HEK293 (cell line): ENCODE measurements around the gene PLS1.

Source experiments
- CTCF ChIA-PET: fragments of 350-600 bp; formaldehyde crosslinking; extraction: SDS; loops from one replicate; lab custom pipeline; 2021; ENCODE audit warnings: antibody characterized with exemption; lab: Yijun Ruan, JAX
- POLR2A ChIA-PET: fragments of 300-600 bp; formaldehyde crosslinking; extraction: SDS; loops from one replicate; lab custom pipeline; 2020; ENCODE audit warnings: antibody characterized with exemption, inconsistent platforms; lab: Yijun Ruan, JAX
- H3K27ac ChIP-seq: fragments of 200-500 bp; sonication (Bioruptor generic); 2 replicates; pipeline ENCODE4 v1.5.1; 2014; ENCODE audit warnings: low read depth, low read length, control low read depth, inconsistent platforms; ENCODE audit errors: extremely low read depth
- H3K36me3 ChIP-seq, 2 experiments: fragments of 200-500 bp in 1 of 2; sonication (Bioruptor generic) in 1 of 2; 1 replicate in 1 of 2; 2 replicates in 1 of 2; pipeline ENCODE4 v1.5.1; 2014 to 2017; ENCODE audit warnings: inconsistent platforms in 2 of 2, low read length in 2 of 2; ENCODE audit not compliant: control insufficient read depth in 2 of 2, insufficient read depth in 1 of 2
- H3K4me1 ChIP-seq: fragments of 200-500 bp; sonication (Bioruptor generic); 2 replicates; pipeline ENCODE4 v1.5.1; 2014; ENCODE audit warnings: mild to moderate bottlenecking, low read length, inconsistent platforms; ENCODE audit not compliant: control insufficient read depth, insufficient read depth
- H3K4me3 ChIP-seq: 2 replicates; pipeline ENCODE4 v1.5.1; 2011; ENCODE audit warnings: low read depth, mild to moderate bottlenecking, control low read depth, low read length, moderate library complexity
- H3K9me3 ChIP-seq: fragments of 200-500 bp; sonication (Bioruptor generic); 2 replicates; pipeline ENCODE4 v1.5.1; 2014; ENCODE audit warnings: low read depth, low read length, inconsistent platforms; ENCODE audit not compliant: control insufficient read depth, insufficient read depth
- KLF17 ChIP-seq: fragments of 450-650 bp; formaldehyde crosslinking; IDR thresholded peaks from 2 replicates; pipeline ENCODE4 v1.5.1; 2016; ENCODE audit warnings: missing biosample characterization, missing genetic modification characterization
- PRDM2 ChIP-seq: fragments of 450-650 bp; formaldehyde crosslinking; IDR thresholded peaks from 2 replicates; pipeline ENCODE4 v1.5.1; 2016; ENCODE audit warnings: missing biosample characterization, missing genetic modification characterization, borderline replicate concordance
- PRDM4 ChIP-seq: fragments of 450-650 bp; formaldehyde crosslinking; IDR thresholded peaks from 2 replicates; pipeline ENCODE4 v1.5.1; 2017; ENCODE audit warnings: missing biosample characterization, missing genetic modification characterization
- ZBTB48 ChIP-seq: fragments of 450-650 bp; formaldehyde crosslinking; IDR thresholded peaks from 2 replicates; pipeline ENCODE4 v1.5.1; 2016; ENCODE audit warnings: missing biosample characterization, missing genetic modification characterization
- ZNF121 ChIP-seq: fragments of 450-650 bp; formaldehyde crosslinking; IDR thresholded peaks from 2 replicates; pipeline ENCODE4 v1.5.1; 2016; ENCODE audit warnings: missing biosample characterization, missing genetic modification characterization
- ZNF248 ChIP-seq: fragments of 450-650 bp; formaldehyde crosslinking; IDR thresholded peaks from 2 replicates; pipeline ENCODE4 v1.5.1; 2017; ENCODE audit warnings: missing biosample characterization, missing genetic modification characterization
- ZNF311 ChIP-seq: fragments of 450-650 bp; formaldehyde crosslinking; IDR thresholded peaks from 2 replicates; pipeline ENCODE4 v1.5.1; 2017; ENCODE audit warnings: missing biosample characterization, missing genetic modification characterization, borderline replicate concordance
- ZNF529 ChIP-seq: fragments of 450-650 bp; formaldehyde crosslinking; IDR thresholded peaks from 2 replicates; pipeline ENCODE4 v1.5.1; 2017; ENCODE audit warnings: missing genetic modification characterization, missing biosample characterization; ENCODE audit not compliant: insufficient replicate concordance
- ZNF549 ChIP-seq: fragments of 450-650 bp; IDR thresholded peaks from 2 replicates; pipeline ENCODE4 v1.5.1; 2018; ENCODE audit warnings: missing biosample characterization, missing genetic modification characterization, mild to moderate bottlenecking, inconsistent platforms, moderate library complexity
- ZNF600 ChIP-seq: fragments of 450-650 bp; formaldehyde crosslinking; IDR thresholded peaks from 2 replicates; pipeline ENCODE4 v1.5.1; 2016; ENCODE audit warnings: missing biosample characterization, missing genetic modification characterization
- ZNF623 ChIP-seq: fragments of 450-650 bp; formaldehyde crosslinking; IDR thresholded peaks from 2 replicates; pipeline ENCODE4 v1.5.1; 2016; ENCODE audit warnings: missing biosample characterization, missing genetic modification characterization
- ZNF629 ChIP-seq: fragments of 450-650 bp; formaldehyde crosslinking; IDR thresholded peaks from 2 replicates; pipeline ENCODE4 v1.5.1; 2017; ENCODE audit warnings: missing biosample characterization, missing genetic modification characterization
- ZNF654 ChIP-seq: fragments of 450-650 bp; formaldehyde crosslinking; IDR thresholded peaks from 2 replicates; pipeline ENCODE4 v1.5.1; 2016; ENCODE audit warnings: low read depth, missing biosample characterization, missing genetic modification characterization
- ZNF660 ChIP-seq: fragments of 450-650 bp; IDR thresholded peaks from 2 replicates; pipeline ENCODE4 v1.5.1; 2018; ENCODE audit warnings: missing biosample characterization, mild to moderate bottlenecking, missing genetic modification characterization
- ZNF664 ChIP-seq: fragments of 450-650 bp; formaldehyde crosslinking; IDR thresholded peaks from 2 replicates; pipeline ENCODE4 v1.5.1; 2016; ENCODE audit warnings: missing biosample characterization, missing genetic modification characterization
- ZNF707 ChIP-seq: fragments of 450-650 bp; formaldehyde crosslinking; IDR thresholded peaks from 2 replicates; pipeline ENCODE4 v1.5.1; 2016; ENCODE audit warnings: missing biosample characterization, missing genetic modification characterization
- ZNF76 ChIP-seq: fragments of 450-650 bp; formaldehyde crosslinking; IDR thresholded peaks from 2 replicates; pipeline ENCODE4; 2016; ENCODE audit warnings: low read depth, missing biosample characterization, missing genetic modification characterization, borderline replicate concordance
- ZXDB ChIP-seq: fragments of 450-650 bp; formaldehyde crosslinking; IDR thresholded peaks from 2 replicates; pipeline ENCODE4 v1.5.1; 2016; ENCODE audit warnings: missing biosample characterization, missing genetic modification characterization
- TF ChIP-seq, protein P1 (sequence below): fragments of 450-650 bp; formaldehyde crosslinking; IDR thresholded peaks from 2 replicates; pipeline ENCODE4 v1.5.1; 2016; ENCODE audit warnings: missing biosample characterization, missing genetic modification characterization
- TF ChIP-seq, protein P2 (sequence below): fragments of 450-650 bp; formaldehyde crosslinking; IDR thresholded peaks from 2 replicates; pipeline ENCODE4 v1.5.1; 2016; ENCODE audit warnings: missing biosample characterization, missing genetic modification characterization

The PLS1 gene

DNA sequence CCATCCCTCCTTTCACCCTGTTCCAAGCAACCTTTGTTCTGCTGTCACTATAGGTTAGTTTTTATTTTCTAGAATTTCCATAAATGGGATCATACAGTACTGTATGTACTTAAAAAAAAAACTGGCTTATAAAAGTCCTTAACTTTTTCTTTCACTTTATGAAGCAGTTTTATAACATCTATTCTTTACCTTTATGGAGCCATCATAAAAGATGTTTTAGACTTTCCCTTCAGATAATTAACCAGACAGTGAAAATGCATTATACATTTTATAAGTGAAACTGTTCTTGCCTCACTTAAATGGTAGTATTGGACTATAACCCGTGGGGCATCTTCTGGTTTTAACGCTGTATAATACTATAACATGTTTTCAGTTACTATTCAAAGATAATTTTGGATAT is 26.2 kb downstream of the PLS1 start:
- Histone ChIP-seq H3K36me3 (no peaks in the 10 kb centered on the region), H3K4me1 (peaks cover 11% of the 10 kb centered on the region; the same call in 1 of the 2 replicates), H3K27ac (no peak overlapping the region), H3K4me3 (no peak overlapping the region), H3K9me3 (no peaks in the 10 kb centered on the region)
- ChIA-PET POLR2A (no interaction called here), CTCF (interaction anchor here (0.6 kb wide), 1 partner anchor 15 kb away, joined by 3 read pairs; no protein-coding TSS in a partner anchor)
- TF ChIP-seq ZNF660 (tag by site-specific recombination) (no peak), ZBTB48 (tag by site-specific recombination) (no peak), ZNF600 (no peak), ZNF248 (tag by site-specific recombination) (no peak)
- TF ChIP-seq, protein P1, sequence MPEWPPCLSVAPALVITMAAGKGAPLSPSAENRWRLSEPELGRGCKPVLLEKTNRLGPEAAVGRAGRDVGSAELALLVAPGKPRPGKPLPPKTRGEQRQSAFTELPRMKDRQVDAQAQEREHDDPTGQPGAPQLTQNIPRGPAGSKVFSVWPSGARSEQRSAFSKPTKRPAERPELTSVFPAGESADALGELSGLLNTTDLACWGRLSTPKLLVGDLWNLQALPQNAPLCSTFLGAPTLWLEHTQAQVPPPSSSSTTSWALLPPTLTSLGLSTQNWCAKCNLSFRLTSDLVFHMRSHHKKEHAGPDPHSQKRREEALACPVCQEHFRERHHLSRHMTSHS (tag by site-specific recombination) = no peak

DNA sequence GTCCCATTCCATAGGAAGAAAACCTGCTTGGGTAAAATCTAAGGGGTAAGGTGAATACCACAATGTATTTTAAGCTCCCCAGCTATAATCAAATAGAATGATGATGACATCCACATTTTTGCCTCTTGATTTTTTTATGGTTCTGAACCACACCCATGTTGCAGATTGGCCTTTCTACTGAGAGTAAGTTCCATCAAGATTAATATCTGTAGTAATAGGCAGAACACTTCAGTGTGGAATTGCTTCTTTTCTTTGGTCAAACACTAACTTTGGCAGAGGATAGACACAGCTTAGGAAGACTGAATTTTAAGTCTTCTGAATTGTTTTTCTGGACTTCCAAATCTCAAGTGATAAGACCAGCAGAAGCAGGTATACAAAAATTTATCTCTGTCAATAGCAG is 27.0 kb downstream of the PLS1 start:
- TF ChIP-seq, protein P2, sequence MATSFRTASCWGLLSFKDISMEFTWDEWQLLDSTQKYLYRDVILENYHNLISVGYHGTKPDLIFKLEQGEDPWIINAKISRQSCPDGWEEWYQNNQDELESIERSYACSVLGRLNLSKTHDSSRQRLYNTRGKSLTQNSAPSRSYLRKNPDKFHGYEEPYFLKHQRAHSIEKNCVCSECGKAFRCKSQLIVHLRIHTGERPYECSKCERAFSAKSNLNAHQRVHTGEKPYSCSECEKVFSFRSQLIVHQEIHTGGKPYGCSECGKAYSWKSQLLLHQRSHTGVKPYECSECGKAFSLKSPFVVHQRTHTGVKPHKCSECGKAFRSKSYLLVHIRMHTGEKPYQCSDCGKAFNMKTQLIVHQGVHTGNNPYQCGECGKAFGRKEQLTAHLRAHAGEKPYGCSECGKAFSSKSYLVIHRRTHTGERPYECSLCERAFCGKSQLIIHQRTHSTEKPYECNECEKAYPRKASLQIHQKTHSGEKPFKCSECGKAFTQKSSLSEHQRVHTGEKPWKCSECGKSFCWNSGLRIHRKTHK (tag by site-specific recombination) = no peak
- TF ChIP-seq ZNF549 (tag by site-specific recombination) (no peak), PRDM4 (no peak), ZNF629 (tag by site-specific recombination) (no peak), ZXDB (tag by site-specific recombination) (no peak), ZNF76 (tag by site-specific recombination) (no peak), ZNF707 (tag by site-specific recombination) (no peak), ZNF121 (tag by site-specific recombination) (no peak), ZNF311 (tag by site-specific recombination) (no peak), ZNF529 (no peak), ZNF664 (no peak), KLF17 (tag by site-specific recombination) (no peak), ZNF654 (tag by site-specific recombination) (no peak), ZNF623 (tag by site-specific recombination) (no peak), PRDM2 (no peak)
- peaks cover 11% of the 10 kb centered on the region; the same call in 1 of the 2 replicates for H3K4me1 ChIP-seq
- no peak overlapping the region for H3K27ac ChIP-seq
- CTCF ChIA-PET = interaction anchor here (0.6 to 2.0 kb wide), 2 partner anchors 14 to 16 kb away, joined by 3 to 5 read pairs; no protein-coding TSS in a partner anchor
- H3K4me3 ChIP-seq = no peak overlapping the region
- POLR2A ChIA-PET = no interaction called here
- H3K36me3 ChIP-seq = no peaks in the 10 kb centered on the region
- H3K9me3 ChIP-seq = no peaks in the 10 kb centered on the region
